Type B pancreatic cell (in vitro differentiated cells): ENCODE measurements around the gene LRRC63. TPM values are rescaled to one million over a fixed set of nuclear protein-coding genes. Genes with fewer than 3 reads are reported as not detected.

Experiments
- DNase-seq: peaks from one replicate; pipeline ENCODE4 v3.0.0; 2021; ENCODE audit warnings: mixed read lengths; ENCODE audit not compliant: unreplicated experiment; ENCODE audit errors: extremely low spot score
- H3K27ac Mint-ChIP-seq: 2 replicates; pipeline ENCODE4 v1.8.0; 2021; ENCODE audit warnings: mild to moderate bottlenecking, mixed read lengths
- H3K27me3 Mint-ChIP-seq: 2 replicates; pipeline ENCODE4 v1.8.0; 2021; ENCODE audit warnings: mixed read lengths
- H3K36me3 Mint-ChIP-seq: 2 replicates; pipeline ENCODE4 v1.8.0; 2021; ENCODE audit warnings: mixed read lengths
- H3K4me1 Mint-ChIP-seq: one replicate; pipeline ENCODE4 v1.8.0; 2021; ENCODE audit warnings: mixed read lengths; ENCODE audit not compliant: unreplicated experiment
- H3K4me3 Mint-ChIP-seq: 2 replicates; pipeline ENCODE4 v1.8.0; 2021; ENCODE audit warnings: mild to moderate bottlenecking, mixed read lengths
- H3K9me3 Mint-ChIP-seq: 2 replicates; pipeline ENCODE4 v1.8.0; 2021; ENCODE audit warnings: mixed read lengths
- CTCF ChIP-seq: fragments of 200-600 bp; sonication (generic); conservative IDR thresholded peaks from 2 replicates; pipeline ENCODE4 v1.5.0; 2021; ENCODE audit warnings: antibody characterized with exemption, mild to moderate bottlenecking
- total RNA-seq: library from RNA; stranded (reverse); gene quantifications from 2 replicates; pipeline ENCODE4 v1.2.1, GENCODE V29; 2021; ENCODE audit warnings: low replicate concordance

The LRRC63 gene
- total RNA-seq, 1 donor from 2014 or later, result 0.24 TPM

- peak overlapping the region; percentile 98 for H3K27ac Mint-ChIP-seq
- DNase-seq, result no peak
- peaks cover 22% of the 10 kb centered on the region for H3K4me1 Mint-ChIP-seq
- peaks cover 3% of the 10 kb centered on the region for H3K36me3 Mint-ChIP-seq
- no peaks in the 10 kb centered on the region for H3K27me3 Mint-ChIP-seq
- no peaks in the 10 kb centered on the region for H3K9me3 Mint-ChIP-seq
- no peak overlapping the region for H3K4me3 Mint-ChIP-seq
- no peak for TF ChIP-seq CTCF
Measured at GRCh38 chr13:46171217-46171616, 40.5 kb upstream of the LRRC63 start.

GRCh38 chr13:46171739-46172138, 40.0 kb upstream of the LRRC63 start:
- no peak overlapping the region for H3K4me3 Mint-ChIP-seq
- H3K4me1 Mint-ChIP-seq, result peaks cover 20% of the 10 kb centered on the region
- peaks cover 3% of the 10 kb centered on the region for H3K36me3 Mint-ChIP-seq

GRCh38 chr13:46172531-46172991, 39.2 kb upstream of the LRRC63 start:
- DNase-seq, result no peak
- TF ChIP-seq CTCF, result no peak
- Mint-ChIP-seq H3K36me3 (peaks cover 3% of the 10 kb centered on the region), H3K27ac (peak overlapping the region; percentile 48), H3K9me3 (no peaks in the 10 kb centered on the region), H3K4me3 (no peak overlapping the region), H3K4me1 (peaks cover 19% of the 10 kb centered on the region), H3K27me3 (no peaks in the 10 kb centered on the region)

More at GRCh38 chr13:46171739-46172138, 40.0 kb upstream of the LRRC63 start:
- TF ChIP-seq CTCF, result no peak
- H3K27me3 Mint-ChIP-seq, result no peaks in the 10 kb centered on the region
- H3K27ac Mint-ChIP-seq, result no peak overlapping the region
- no peaks in the 10 kb centered on the region for H3K9me3 Mint-ChIP-seq
- no peak for DNase-seq

GRCh38 chr13:46173656-46174055, 38.1 kb upstream of the LRRC63 start:
- H3K9me3 Mint-ChIP-seq, result no peaks in the 10 kb centered on the region

GRCh38 chr13:46176756-46177155, 35.0 kb upstream of the LRRC63 start:
- H3K27ac Mint-ChIP-seq, result no peak overlapping the region
- no peak for TF ChIP-seq CTCF
- peaks cover 18% of the 10 kb centered on the region for H3K4me1 Mint-ChIP-seq

More at GRCh38 chr13:46173656-46174055, 38.1 kb upstream of the LRRC63 start:
- no peak for TF ChIP-seq CTCF
- H3K36me3 Mint-ChIP-seq, result peaks cover 8% of the 10 kb centered on the region
- H3K27me3 Mint-ChIP-seq, result no peaks in the 10 kb centered on the region
- H3K4me3 Mint-ChIP-seq, result no peak overlapping the region
- no peak overlapping the region for H3K27ac Mint-ChIP-seq
- DNase-seq, result no peak
- H3K4me1 Mint-ChIP-seq, result peaks cover 16% of the 10 kb centered on the region

GRCh38 chr13:46178143-46178542, 33.6 kb upstream of the LRRC63 start:
- Mint-ChIP-seq H3K4me1 (peaks cover 18% of the 10 kb centered on the region), H3K36me3 (peaks cover 4% of the 10 kb centered on the region), H3K27ac (no peak overlapping the region), H3K4me3 (peak overlapping the region; percentile 9), H3K9me3 (no peaks in the 10 kb centered on the region), H3K27me3 (no peaks in the 10 kb centered on the region)
- DNase-seq, result no peak
- no peak for TF ChIP-seq CTCF

More at GRCh38 chr13:46176756-46177155, 35.0 kb upstream of the LRRC63 start:
- no peak for DNase-seq
- Mint-ChIP-seq H3K27me3 (no peaks in the 10 kb centered on the region), H3K9me3 (no peaks in the 10 kb centered on the region), H3K36me3 (peaks cover 4% of the 10 kb centered on the region), H3K4me3 (peak overlapping the region; percentile 21)
